ENCODE measurements around the gene FCRL4.

DNA sequence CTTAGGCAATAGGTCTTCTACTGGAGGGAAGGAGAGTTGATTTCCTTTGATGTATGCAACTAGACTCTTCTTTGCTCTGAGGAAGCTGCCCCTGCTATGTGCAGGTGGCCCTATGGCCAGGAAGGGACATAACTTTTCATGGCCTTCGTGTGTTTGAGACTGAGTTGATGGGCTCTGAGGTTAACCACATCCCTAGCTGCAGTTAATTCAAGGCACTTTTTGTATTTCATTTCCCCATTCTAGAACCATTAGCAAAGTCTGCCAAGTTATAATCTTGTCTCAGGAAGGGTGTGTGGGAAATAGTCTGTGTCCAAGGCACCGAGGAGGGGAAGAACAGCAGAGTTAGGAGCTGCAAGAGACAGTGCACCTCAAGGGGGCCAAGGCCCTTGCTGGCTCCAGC, 2.5 kb downstream of the FCRL4 start:
- TF ChIP-seq POLR2AphosphoS5 (IDR thresholded peaks at IDR 0.05; ENCODE audit: low read depth, low read length) (no peak), POLR2A (IDR thresholded peaks at IDR 0.05; ENCODE audit: low read depth, low read length) (no peak)
